C4-2B (cell line): ENCODE results near the gene GATA1.

Source experiments
- CTCF ChIP-seq: fragments of 450-650 bp; conservative IDR thresholded peaks from 2 replicates; pipeline ENCODE4 v1.5.1; 2017; ENCODE audit warnings: mild to moderate bottlenecking
- ZFX ChIP-seq: fragments of 450-650 bp; IDR thresholded peaks from 2 replicates; pipeline ENCODE4 v1.6.1; 2017

GRCh38 chrX:48754238-48754637 lies 32.2 kb upstream of the GATA1 start:
- TF ChIP-seq CTCF (no peak), ZFX (no peak)
